ENCODE measurements around the gene EPHB1.
"Not testable (repeated sequence)": the region's sequence is repeated elsewhere in the genome, so short reads cannot be mapped to it uniquely, and the experiment has no call there.

The EPHB1 gene

GRCh38 chr3:135081856-135082434 lies 286.9 kb downstream of the EPHB1 start:
- no peak for DNase-seq (ENCODE audit: low read depth in 2 of 2)

GRCh38 chr3:135082706-135083105 lies 287.6 kb downstream of the EPHB1 start:
- DNase-seq (ENCODE audit: low read depth in 2 of 2) = no peak

GRCh38 chr3:135083179-135083578 lies 288.1 kb downstream of the EPHB1 start:
- no peak for DNase-seq (ENCODE audit: low read depth in 2 of 2)

GRCh38 chr3:135083756-135084155 lies 288.7 kb downstream of the EPHB1 start:
- DNase-seq (ENCODE audit: low read depth in 2 of 2) = no peak

GRCh38 chr3:135084405-135084804 lies 289.3 kb downstream of the EPHB1 start:
- no peak for DNase-seq (ENCODE audit: low read depth in 2 of 2)

- DNase-seq (ENCODE audit: low read depth in 2 of 2) = no peak
Measured at GRCh38 chr3:135084976-135085375, 289.9 kb downstream of the EPHB1 start.

- no peak for DNase-seq (ENCODE audit: low read depth in 2 of 2)
Measured at GRCh38 chr3:135085652-135086436, 290.8 kb downstream of the EPHB1 start.

- DNase-seq (ENCODE audit: low read depth in 2 of 2) = no peak
Measured at GRCh38 chr3:135087782-135088181, 292.7 kb downstream of the EPHB1 start.

- DNase-seq (ENCODE audit: low read depth in 2 of 2) = no peak
Measured at GRCh38 chr3:135089451-135089850, 294.4 kb downstream of the EPHB1 start.

GRCh38 chr3:135090020-135090717 lies 295.1 kb downstream of the EPHB1 start:
- DNase-seq (ENCODE audit: low read depth in 2 of 2) = no peak

GRCh38 chr3:135091946-135092345 lies 296.9 kb downstream of the EPHB1 start:
- no peak for DNase-seq (ENCODE audit: low read depth in 2 of 2)

- DNase-seq (ENCODE audit: low read depth in 2 of 2) = no peak
Measured at GRCh38 chr3:135093121-135093520, 298.1 kb downstream of the EPHB1 start.

GRCh38 chr3:135097276-135097946 lies 302.4 kb downstream of the EPHB1 start:
- no peak for DNase-seq (ENCODE audit: low read depth in 2 of 2)

- DNase-seq (ENCODE audit: low read depth in 2 of 2) = no peak
Measured at GRCh38 chr3:135099734-135100355, 304.8 kb downstream of the EPHB1 start.

- no peak for DNase-seq (ENCODE audit: low read depth in 2 of 2)
Measured at GRCh38 chr3:135100366-135100765, 305.3 kb downstream of the EPHB1 start.

- DNase-seq (ENCODE audit: low read depth in 2 of 2) = no peak
Measured at GRCh38 chr3:135103917-135104316, 308.9 kb downstream of the EPHB1 start.

GRCh38 chr3:135106445-135106844 lies 311.4 kb downstream of the EPHB1 start:
- DNase-seq (ENCODE audit: low read depth in 2 of 2) = no peak

- DNase-seq (ENCODE audit: low read depth in 2 of 2) = no peak
Measured at GRCh38 chr3:135107043-135107442, 312.0 kb downstream of the EPHB1 start.

- no peak for DNase-seq (ENCODE audit: low read depth in 2 of 2)
Measured at GRCh38 chr3:135109681-135110080, 314.6 kb downstream of the EPHB1 start.

- not testable (repeated sequence) for DNase-seq (ENCODE audit: low read depth in 2 of 2)
Measured at GRCh38 chr3:135114551-135114950, 319.5 kb downstream of the EPHB1 start.

- no peak for DNase-seq (ENCODE audit: low read depth in 2 of 2)
Measured at GRCh38 chr3:135117977-135118376, 322.9 kb downstream of the EPHB1 start.

GRCh38 chr3:135118792-135119191 lies 323.7 kb downstream of the EPHB1 start:
- DNase-seq (ENCODE audit: low read depth in 2 of 2) = no peak
